Endodermal cell (in vitro differentiated cells): Measurements from ENCODE around the gene UBASH3A. TPM values are rescaled to one million over a fixed set of nuclear protein-coding genes. Genes with fewer than 3 reads are reported as not detected.

Experiments
- DNase-seq: peaks from one replicate; pipeline ENCODE4 v3.0.0-alpha.2; 2017
- H3K27ac ChIP-seq: 2 replicates; pipeline ENCODE4 v1.5.1; 2013; ENCODE audit warnings: mild to moderate bottlenecking, low read depth, low read length, moderate library complexity
- H3K27me3 ChIP-seq: 2 replicates; pipeline ENCODE4 v1.6.1; 2013; ENCODE audit warnings: mild to moderate bottlenecking, low read length, moderate library complexity; ENCODE audit not compliant: insufficient read depth, control insufficient read depth, poor library complexity, severe bottlenecking
- H3K36me3 ChIP-seq: 2 replicates; pipeline ENCODE4 v1.7.0; 2013; ENCODE audit warnings: mild to moderate bottlenecking, low read length, moderate library complexity; ENCODE audit not compliant: control insufficient read depth, insufficient read depth
- H3K4me1 ChIP-seq: one replicate; pipeline ENCODE4 v1.7.0; 2013; ENCODE audit warnings: low read length; ENCODE audit not compliant: control insufficient read depth, insufficient read depth
- H3K4me3 ChIP-seq: 2 replicates; pipeline ENCODE4 v1.5.1; 2013; ENCODE audit warnings: mild to moderate bottlenecking, low read length, moderate library complexity
- H3K9ac ChIP-seq: 2 replicates; pipeline ENCODE4 v1.6.1; 2013; ENCODE audit warnings: mild to moderate bottlenecking, low read length, moderate library complexity; ENCODE audit not compliant: poor library complexity, severe bottlenecking; ENCODE audit errors: extremely low read depth
- H3K9me3 ChIP-seq: 2 replicates; pipeline ENCODE4 v1.6.1; 2013; ENCODE audit warnings: mild to moderate bottlenecking, low read length, moderate library complexity; ENCODE audit not compliant: control insufficient read depth
- H3K27ac Mint-ChIP-seq: 2 replicates; pipeline ENCODE4 v1.8.0; 2020; ENCODE audit warnings: mixed read lengths
- H3K27me3 Mint-ChIP-seq: 2 replicates; pipeline ENCODE4 v1.8.0; 2021; ENCODE audit warnings: mild to moderate bottlenecking, mixed read lengths; ENCODE audit not compliant: insufficient read depth
- H3K36me3 Mint-ChIP-seq: 2 replicates; pipeline ENCODE4 v1.8.0; 2020; ENCODE audit warnings: low read depth, mixed read lengths
- H3K4me1 Mint-ChIP-seq: 2 replicates; pipeline ENCODE4 v1.8.0; 2020; ENCODE audit warnings: mixed read lengths
- H3K4me3 Mint-ChIP-seq: 2 replicates; pipeline ENCODE4 v1.8.0; 2020; ENCODE audit warnings: mild to moderate bottlenecking, moderate library complexity, mixed read lengths
- H3K9me3 Mint-ChIP-seq: 2 replicates; pipeline ENCODE4 v1.8.0; 2020; ENCODE audit warnings: mild to moderate bottlenecking, mixed read lengths
- WGBS, 2 experiments: methylation state at CpG; one replicate each; pipeline versions ENCODE4 v1.1.5 to v1.1.7; 2013; ENCODE audit warnings: missing lambda C conversion rate in 2 of 2, mixed read lengths in 1 of 2; ENCODE audit not compliant: insufficient coverage in 1 of 2, insufficient read length in 1 of 2; 5-methylcytosine and 5-hydroxymethylcytosine counted together
- total RNA-seq, 2 donors: library from RNA; stranded (reverse); fragmentation: NEBNext Ultra II Directional in 1 of 2; extraction: Animal tissue kit (Norgen Biotek cat#: 25700) in 1 of 2; gene quantifications; 2 replicates in 1 of 2; 3 replicates in 1 of 2; pipeline ENCODE4 v1.2.1, GENCODE V29; 2021
- TF ChIP-seq, protein P1 (sequence below): fragments of 200-600 bp; sonication (generic); conservative IDR thresholded peaks from 2 replicates; pipeline ENCODE4 v1.5.0; 2021; ENCODE audit warnings: antibody characterized with exemption, mild to moderate bottlenecking

UBASH3A gene
- total RNA-seq, 2 donors from 2014 or later: not detected

GRCh38 chr21:42387843-42388340, 15.8 kb upstream of the UBASH3A start:
- Histone ChIP-seq H3K36me3 (no peaks in the 10 kb centered on the region), H3K9me3 (no peaks in the 10 kb centered on the region), H3K27ac (no peak overlapping the region), H3K4me3 (no peak overlapping the region), H3K9ac (no peak overlapping the region), H3K4me1 (no peaks in the 10 kb centered on the region), H3K27me3 (no peaks in the 10 kb centered on the region)
- no peaks in the 10 kb centered on the region for H3K9me3 Mint-ChIP-seq
- H3K27ac Mint-ChIP-seq: no peak overlapping the region
- TF ChIP-seq, protein P1, sequence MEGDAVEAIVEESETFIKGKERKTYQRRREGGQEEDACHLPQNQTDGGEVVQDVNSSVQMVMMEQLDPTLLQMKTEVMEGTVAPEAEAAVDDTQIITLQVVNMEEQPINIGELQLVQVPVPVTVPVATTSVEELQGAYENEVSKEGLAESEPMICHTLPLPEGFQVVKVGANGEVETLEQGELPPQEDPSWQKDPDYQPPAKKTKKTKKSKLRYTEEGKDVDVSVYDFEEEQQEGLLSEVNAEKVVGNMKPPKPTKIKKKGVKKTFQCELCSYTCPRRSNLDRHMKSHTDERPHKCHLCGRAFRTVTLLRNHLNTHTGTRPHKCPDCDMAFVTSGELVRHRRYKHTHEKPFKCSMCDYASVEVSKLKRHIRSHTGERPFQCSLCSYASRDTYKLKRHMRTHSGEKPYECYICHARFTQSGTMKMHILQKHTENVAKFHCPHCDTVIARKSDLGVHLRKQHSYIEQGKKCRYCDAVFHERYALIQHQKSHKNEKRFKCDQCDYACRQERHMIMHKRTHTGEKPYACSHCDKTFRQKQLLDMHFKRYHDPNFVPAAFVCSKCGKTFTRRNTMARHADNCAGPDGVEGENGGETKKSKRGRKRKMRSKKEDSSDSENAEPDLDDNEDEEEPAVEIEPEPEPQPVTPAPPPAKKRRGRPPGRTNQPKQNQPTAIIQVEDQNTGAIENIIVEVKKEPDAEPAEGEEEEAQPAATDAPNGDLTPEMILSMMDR: no peak
- H3K4me3 Mint-ChIP-seq: no peak overlapping the region
- 92 to 99% methylated on average over 4 to 6 of the region's 6 CpGs for WGBS, 2 experiments
- no peak for DNase-seq
- H3K36me3 Mint-ChIP-seq: no peaks in the 10 kb centered on the region
- H3K27me3 Mint-ChIP-seq: peaks cover 4% of the 10 kb centered on the region
- peaks cover 9% of the 10 kb centered on the region for H3K4me1 Mint-ChIP-seq

- no peaks in the 10 kb centered on the region for H3K36me3 ChIP-seq
- no peaks in the 10 kb centered on the region for H3K4me1 ChIP-seq
- no peak overlapping the region for H3K27ac Mint-ChIP-seq
- WGBS, 2 experiments: 82 to 85% methylated on average over 16 to 20 of the region's 20 CpGs
- H3K9ac ChIP-seq: no peak overlapping the region
- no peak overlapping the region for H3K4me3 Mint-ChIP-seq
- H3K36me3 Mint-ChIP-seq: no peaks in the 10 kb centered on the region
- TF ChIP-seq, protein P1: no peak
- no peak for DNase-seq
- no peaks in the 10 kb centered on the region for H3K27me3 ChIP-seq
- H3K9me3 ChIP-seq: no peaks in the 10 kb centered on the region
- no peak overlapping the region for H3K4me3 ChIP-seq
- H3K4me1 Mint-ChIP-seq: peaks cover 9% of the 10 kb centered on the region
- H3K27ac ChIP-seq: no peak overlapping the region
- H3K27me3 Mint-ChIP-seq: peaks cover 4% of the 10 kb centered on the region
- no peaks in the 10 kb centered on the region for H3K9me3 Mint-ChIP-seq
Observed at GRCh38 chr21:42388740-42389448, 14.8 kb upstream of the UBASH3A start.

GRCh38 chr21:42389449-42389835, 14.3 kb upstream of the UBASH3A start:
- H3K36me3 Mint-ChIP-seq: no peaks in the 10 kb centered on the region
- Histone ChIP-seq H3K36me3 (no peaks in the 10 kb centered on the region), H3K4me1 (no peaks in the 10 kb centered on the region), H3K4me3 (no peak overlapping the region), H3K9me3 (no peaks in the 10 kb centered on the region), H3K9ac (no peak overlapping the region), H3K27ac (no peak overlapping the region), H3K27me3 (no peaks in the 10 kb centered on the region)
- H3K4me1 Mint-ChIP-seq: peaks cover 9% of the 10 kb centered on the region
- TF ChIP-seq, protein P1: no peak
- no peaks in the 10 kb centered on the region for H3K9me3 Mint-ChIP-seq
- no peak overlapping the region for H3K27ac Mint-ChIP-seq
- peaks cover 4% of the 10 kb centered on the region for H3K27me3 Mint-ChIP-seq
- 73 to 83% methylated on average over 3 to 6 of the region's 6 CpGs for WGBS, 2 experiments
- no peak overlapping the region for H3K4me3 Mint-ChIP-seq
- no peak for DNase-seq
